HG02885 (cell line): Measurements from ENCODE around the gene GIT1.

Experiments used
- ATAC-seq: cut with Tn5 transposase; IDR thresholded peaks from one replicate; pipeline ENCODE4 v1.9.1; 2021; ENCODE audit warnings: mild to moderate bottlenecking; ENCODE audit not compliant: unreplicated experiment, poor library complexity

The GIT1 gene

DNA sequence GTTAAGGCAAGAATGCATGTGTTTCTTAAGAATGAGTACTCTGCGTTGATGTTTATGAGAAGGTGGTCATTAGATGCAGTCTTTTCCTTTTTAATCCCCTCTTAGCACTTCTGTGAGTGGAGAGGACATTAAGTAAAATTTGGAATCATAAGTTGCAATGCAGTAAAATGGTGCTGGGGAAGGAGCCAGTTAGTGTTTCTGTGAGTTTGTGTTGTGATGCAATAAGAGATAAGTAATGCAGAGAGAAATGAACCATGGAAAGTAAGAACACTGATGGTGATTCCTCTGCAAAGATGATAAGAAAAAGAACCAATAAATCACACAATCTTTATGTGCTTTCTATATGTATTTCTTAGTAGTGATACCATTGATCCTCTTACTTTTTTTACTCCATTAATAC, 42.6 kb downstream of the GIT1 start:
- ATAC-seq = no peak

GRCh38 chr17:29546085-29546484, 43.4 kb downstream of the GIT1 start:
- no peak for ATAC-seq

GRCh38 chr17:29544066-29544465, 45.4 kb downstream of the GIT1 start:
- ATAC-seq = no peak

DNA sequence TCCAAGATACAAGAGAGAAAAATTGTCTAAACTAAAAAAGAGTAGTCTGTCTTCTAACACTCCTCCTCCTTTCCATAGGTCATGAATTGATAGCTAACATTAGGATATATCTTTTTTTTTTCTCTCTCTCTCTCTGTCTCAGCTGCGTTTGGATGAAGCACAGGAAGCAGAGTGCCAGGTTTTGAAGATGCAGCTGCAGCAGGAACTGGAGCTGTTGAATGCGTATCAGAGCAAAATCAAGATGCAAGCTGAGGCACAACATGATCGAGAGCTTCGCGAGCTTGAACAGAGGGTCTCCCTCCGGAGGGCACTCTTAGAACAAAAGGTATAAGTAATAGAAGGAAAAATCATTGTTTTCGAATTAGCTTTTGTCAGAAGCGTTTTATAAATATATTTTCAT, 55.5 kb downstream of the GIT1 start:
- no peak for ATAC-seq

DNA sequence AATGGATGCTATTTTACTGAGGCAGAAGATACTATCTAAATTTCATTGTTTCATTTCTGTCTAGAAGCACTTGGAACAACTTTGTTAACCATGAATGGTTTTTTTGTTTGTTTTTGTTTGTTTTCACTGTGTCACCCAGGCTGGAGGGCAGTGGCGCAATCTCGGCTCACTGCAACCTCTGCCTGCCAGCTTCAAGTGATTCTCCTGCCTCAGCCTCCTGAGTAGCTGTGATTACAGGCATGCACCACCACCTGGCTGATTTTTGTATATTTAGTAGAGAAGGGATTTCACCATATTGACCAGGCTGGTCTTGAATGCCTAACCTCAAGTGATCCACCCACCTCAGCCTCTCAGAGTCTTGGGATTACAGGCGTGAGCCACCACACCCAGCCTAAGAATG, 63.1 kb downstream of the GIT1 start:
- ATAC-seq = no peak

- no peak for ATAC-seq
These were observed 64.8 kb downstream of the GIT1 start for GRCh38 chr17:29524692-29525091.
